OCI-LY1 (cell line): ENCODE measurements around the gene APOC4.

Experiments used
- H2AFZ ChIP-seq: fragments of 200-600 bp; sonication (generic), shearing (Covaris generic); 2 replicates; pipeline ENCODE4 v1.6.0; 2014; ENCODE audit warnings: antibody characterized with exemption, mild to moderate bottlenecking, low read length
- H3F3A ChIP-seq: fragments of 200-600 bp; sonication (generic), shearing (Covaris generic); 2 replicates; pipeline ENCODE4 v1.6.0; 2014; ENCODE audit warnings: mild to moderate bottlenecking, antibody characterized with exemption, low read length, moderate library complexity; ENCODE audit not compliant: insufficient read depth
- H3K27ac ChIP-seq: fragments of 200-600 bp; sonication (generic); 2 replicates; pipeline ENCODE4 v1.5.1; 2014; ENCODE audit warnings: low read length, mixed run types, mild to moderate bottlenecking, low read depth; ENCODE audit not compliant: poor library complexity, severe bottlenecking
- H3K27me3 ChIP-seq: fragments of 200-600 bp; sonication (generic); 2 replicates; pipeline ENCODE4 v1.6.0; 2014; ENCODE audit warnings: antibody characterized with exemption, mild to moderate bottlenecking, low read length, moderate library complexity; ENCODE audit not compliant: insufficient read depth
- H3K36me3 ChIP-seq: fragments of 200-600 bp; sonication (generic); 2 replicates; pipeline ENCODE4 v1.6.1; 2014; ENCODE audit warnings: mild to moderate bottlenecking, antibody characterized with exemption, low read length, moderate library complexity, mixed read lengths; ENCODE audit not compliant: insufficient read depth
- H3K4me1 ChIP-seq: fragments of 200-600 bp; sonication (generic); 2 replicates; pipeline ENCODE4 v1.5.1; 2014; ENCODE audit warnings: mild to moderate bottlenecking, low read length, moderate library complexity; ENCODE audit not compliant: insufficient read depth, severe bottlenecking
- H3K4me2 ChIP-seq: fragments of 200-600 bp; sonication (generic), shearing (Covaris generic); 2 replicates; pipeline ENCODE4 v1.6.1; 2014; ENCODE audit warnings: low read length
- H3K4me3 ChIP-seq: fragments of 200-600 bp; sonication (generic); 2 replicates; pipeline ENCODE4 v1.5.1; 2014; ENCODE audit warnings: low read length, low read depth, mild to moderate bottlenecking, mixed read lengths; ENCODE audit not compliant: poor library complexity, severe bottlenecking
- H3K79me2 ChIP-seq: fragments of 200-600 bp; shearing (Covaris generic); 2 replicates; pipeline ENCODE4 v1.6.1; 2016; ENCODE audit warnings: mixed run types, low read length, mixed read lengths; ENCODE audit not compliant: insufficient read depth
- H3K9ac ChIP-seq: fragments of 200-600 bp; sonication (generic), shearing (Covaris generic); 2 replicates; pipeline ENCODE4 v1.6.1; 2014; ENCODE audit warnings: mild to moderate bottlenecking, low read length, mixed read lengths
- H3K9me2 ChIP-seq: fragments of 200-600 bp; sonication (generic), shearing (Covaris generic); 2 replicates; pipeline ENCODE4 v1.6.1; 2014; ENCODE audit warnings: low read depth, mild to moderate bottlenecking, low read length, mixed read lengths
- H3K9me3 ChIP-seq: fragments of 200-600 bp; shearing (Covaris generic); 2 replicates; pipeline ENCODE4 v1.6.1; 2014; ENCODE audit warnings: low read length, mixed read lengths
- H4K20me1 ChIP-seq: fragments of 200-600 bp; sonication (generic), shearing (Covaris generic); 2 replicates; pipeline ENCODE4 v1.6.0; 2016; ENCODE audit warnings: mild to moderate bottlenecking, low read length; ENCODE audit not compliant: insufficient read depth
- CTCF ChIP-seq: fragments of 200-600 bp; sonication (generic), shearing (Covaris generic); IDR thresholded peaks from 2 replicates; pipeline ENCODE4 v1.5.1; 2017; ENCODE audit warnings: mild to moderate bottlenecking, antibody characterized with exemption, low read length, moderate library complexity, mixed read lengths
- EZH2 ChIP-seq: fragments of 200-600 bp; sonication (generic), shearing (Covaris generic); IDR thresholded peaks from 2 replicates; pipeline ENCODE4 v1.8.0; 2017; ENCODE audit warnings: borderline replicate concordance, mixed run types, mild to moderate bottlenecking, antibody characterized with exemption, low read length, moderate library complexity, mixed read lengths

APOC4 gene

GRCh38 chr19:44959691-44960090 is 17.7 kb downstream of the APOC4 start:
- Histone ChIP-seq H3K4me1 (peaks cover 61% of the 10 kb centered on the region), H3K9me3 (no peaks in the 10 kb centered on the region), H4K20me1 (no peaks in the 10 kb centered on the region)

GRCh38 chr19:44960906-44961728 is 19.1 kb downstream of the APOC4 start:
- Histone ChIP-seq H4K20me1 (no peaks in the 10 kb centered on the region), H3K36me3 (peaks cover 24% of the 10 kb centered on the region), H3K79me2 (peaks cover 43% of the 10 kb centered on the region), H3K9ac (peak overlapping the region; percentile 14; the same call in 1 of the 2 replicates), H2AFZ (no peak overlapping the region), H3F3A (no peaks in the 10 kb centered on the region), H3K27me3 (no peaks in the 10 kb centered on the region), H3K4me3 (peak overlapping the region; percentile 3), H3K4me2 (peak overlapping the region; percentile 45), H3K9me3 (no peaks in the 10 kb centered on the region), H3K9me2 (no peaks in the 10 kb centered on the region), H3K27ac (peak overlapping the region; percentile 84), H3K4me1 (peaks cover 58% of the 10 kb centered on the region)
- TF ChIP-seq EZH2 (no peak), CTCF (no peak)

More at GRCh38 chr19:44959691-44960090, 17.7 kb downstream of the APOC4 start:
- TF ChIP-seq CTCF (no peak), EZH2 (no peak)
- H3K27ac ChIP-seq, result peak overlapping the region; percentile 84
- no peaks in the 10 kb centered on the region for H3F3A ChIP-seq
- H3K36me3 ChIP-seq, result peaks cover 18% of the 10 kb centered on the region
- H2AFZ ChIP-seq, result no peak overlapping the region
- H3K4me2 ChIP-seq, result peak overlapping the region; percentile 45; the same call in 1 of the 2 replicates
- H3K9me2 ChIP-seq, result no peaks in the 10 kb centered on the region
- H3K27me3 ChIP-seq, result no peaks in the 10 kb centered on the region
- H3K79me2 ChIP-seq, result peaks cover 52% of the 10 kb centered on the region
- H3K9ac ChIP-seq, result no peak overlapping the region; the same call in 1 of the 2 replicates
- H3K4me3 ChIP-seq, result no peak overlapping the region

- H2AFZ ChIP-seq, result no peak overlapping the region
- H3K4me2 ChIP-seq, result peak overlapping the region; percentile 45; the same call in 1 of the 2 replicates
- TF ChIP-seq EZH2, result no peak
- TF ChIP-seq CTCF, result no peak
- H3K4me3 ChIP-seq, result no peak overlapping the region
- H3F3A ChIP-seq, result no peaks in the 10 kb centered on the region
- H3K79me2 ChIP-seq, result peaks cover 36% of the 10 kb centered on the region
- peak overlapping the region; percentile 84 for H3K27ac ChIP-seq
- peak overlapping the region; percentile 4; the same call in 1 of the 2 replicates for H3K9ac ChIP-seq
- peaks cover 29% of the 10 kb centered on the region for H3K36me3 ChIP-seq
- no peaks in the 10 kb centered on the region for H4K20me1 ChIP-seq
- H3K9me3 ChIP-seq, result no peaks in the 10 kb centered on the region
- no peaks in the 10 kb centered on the region for H3K9me2 ChIP-seq
- peaks cover 51% of the 10 kb centered on the region for H3K4me1 ChIP-seq
- no peaks in the 10 kb centered on the region for H3K27me3 ChIP-seq
Measured at GRCh38 chr19:44961821-44962220, 19.8 kb downstream of the APOC4 start.
